HG03280 (cell line): Measurements from ENCODE around the gene GPC3.
"Not testable (repeated sequence)": the region's sequence is repeated elsewhere in the genome, so short reads cannot be mapped to it uniquely, and the experiment has no call there.

Experiments
- ATAC-seq: cut with Tn5 transposase; IDR thresholded peaks from one replicate; pipeline ENCODE4 v1.9.1; 2021; ENCODE audit warnings: mild to moderate bottlenecking, moderate library complexity; ENCODE audit not compliant: unreplicated experiment

The GPC3 gene

GRCh38 chrX:133792198-133792953 lies 193.0 kb downstream of the GPC3 start:
- peak; percentile 71 for ATAC-seq

DNA sequence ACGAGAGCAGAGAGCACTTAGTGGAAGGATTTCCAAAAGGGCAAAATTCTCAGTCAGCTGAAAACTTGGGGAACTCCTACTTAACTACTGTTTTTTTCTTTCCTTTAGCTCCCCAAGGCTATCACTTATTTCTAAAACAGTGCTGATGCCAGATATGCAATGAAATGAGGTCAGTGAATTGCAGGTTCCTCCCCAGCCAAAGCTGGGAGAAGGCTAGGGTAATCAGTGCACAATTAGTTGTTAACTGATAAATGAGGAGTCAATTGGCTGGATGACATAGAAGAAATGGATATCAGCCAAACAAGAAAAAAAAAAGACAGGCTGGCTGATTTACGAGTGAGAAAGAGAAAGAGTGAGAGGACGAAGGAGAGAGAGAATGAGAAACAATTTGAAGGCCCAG lies 195.6 kb downstream of the GPC3 start:
- ATAC-seq, result no peak

- no peak for ATAC-seq
Measured at GRCh38 chrX:133786382-133786781, 199.0 kb downstream of the GPC3 start.

DNA sequence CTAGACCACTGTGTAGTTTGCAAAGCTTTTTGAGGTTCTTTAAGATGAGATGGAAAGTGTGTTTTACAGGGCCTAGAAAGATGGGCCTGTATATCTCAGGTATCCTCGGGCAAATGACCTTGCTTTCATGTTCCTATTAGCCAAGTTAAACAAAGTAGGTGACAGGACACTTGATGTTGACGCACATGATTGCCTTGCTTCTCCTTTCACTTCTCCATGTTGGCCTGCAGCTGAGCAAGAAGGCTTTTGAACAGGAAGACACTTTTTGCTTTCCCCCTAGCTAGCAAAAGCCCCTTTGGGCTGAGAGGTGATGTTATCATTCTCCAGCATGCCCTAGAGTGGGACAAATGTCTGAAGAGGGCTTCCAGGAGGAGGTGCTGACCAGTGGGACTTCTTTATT lies 202.1 kb downstream of the GPC3 start:
- no peak for ATAC-seq

- ATAC-seq, result no peak
Measured at GRCh38 chrX:133781174-133781573, 204.2 kb downstream of the GPC3 start.

DNA sequence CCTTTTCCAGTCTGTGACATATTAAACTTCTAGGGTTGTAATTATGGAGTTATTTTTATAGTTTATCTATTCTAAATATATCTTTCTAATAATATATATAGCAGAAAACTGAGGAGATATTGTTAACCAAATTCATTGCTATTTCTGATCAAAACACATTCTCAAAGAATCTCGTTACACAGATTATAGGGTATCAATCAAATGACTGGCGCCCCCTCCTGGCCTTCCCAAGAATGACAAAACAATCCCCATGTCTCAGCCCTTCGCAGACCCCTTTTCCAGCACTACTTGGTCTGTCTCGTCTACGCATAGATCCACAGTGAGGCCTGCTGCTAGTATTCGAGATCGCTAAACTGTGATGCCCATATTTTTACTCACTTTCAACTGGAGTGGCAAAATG lies 209.3 kb downstream of the GPC3 start:
- no peak for ATAC-seq

- no peak for ATAC-seq
Measured at GRCh38 chrX:133774807-133775206, 210.6 kb downstream of the GPC3 start.

DNA sequence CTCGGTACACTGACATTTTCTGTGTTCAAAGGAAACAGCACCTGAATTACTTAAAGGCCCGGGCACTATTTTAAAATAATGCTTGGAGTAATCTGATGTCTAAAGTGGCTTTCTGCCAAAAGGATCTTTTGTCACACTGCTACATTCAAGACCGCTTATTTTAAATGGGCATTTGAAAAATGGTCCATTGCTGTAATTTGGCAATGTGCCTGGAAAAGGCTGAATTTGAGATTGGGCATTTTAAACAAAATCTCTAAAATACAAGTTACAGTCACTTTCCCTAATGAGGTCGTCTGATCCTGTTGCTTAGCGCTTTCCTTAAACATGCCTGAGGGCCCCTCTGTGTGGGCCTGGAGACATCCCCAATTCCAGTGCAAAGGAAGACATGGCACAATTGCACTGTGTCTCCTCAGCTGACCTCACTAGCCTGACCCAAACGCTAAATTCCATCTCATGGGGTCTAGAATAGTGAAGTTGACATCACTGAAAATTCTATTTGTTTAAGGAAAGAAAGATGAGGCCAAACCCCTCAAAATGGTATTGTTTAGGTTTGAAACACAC lies 214.2 kb downstream of the GPC3 start:
- ATAC-seq, result no peak

DNA sequence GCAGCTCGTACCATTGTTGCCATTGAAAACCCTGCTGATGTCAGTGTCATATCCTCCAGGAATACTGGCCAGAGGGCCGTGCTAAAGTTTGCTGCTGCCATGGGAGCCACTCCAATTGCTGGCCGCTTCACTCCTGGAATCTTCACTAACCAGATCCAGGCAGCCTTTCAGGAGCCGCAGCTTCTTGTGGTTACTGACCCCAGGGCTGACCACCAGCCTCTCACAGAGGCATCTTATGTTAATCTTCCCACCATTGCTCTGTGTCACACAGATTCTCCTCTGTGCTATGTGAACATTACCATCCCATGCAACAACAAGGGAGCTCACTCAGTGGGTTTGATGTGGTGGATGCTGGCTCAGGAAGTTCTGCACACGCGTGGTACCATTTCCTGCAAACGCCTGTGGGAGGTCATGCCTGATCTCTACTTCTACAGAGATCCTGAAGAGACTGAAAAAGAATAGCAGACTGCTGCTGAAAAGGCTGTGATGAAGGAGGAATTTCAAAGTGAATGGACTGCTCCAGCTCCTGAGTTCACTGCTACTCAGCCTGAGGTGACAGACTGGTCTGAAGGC lies 222.3 kb downstream of the GPC3 start:
- ATAC-seq, result not testable (repeated sequence)

DNA sequence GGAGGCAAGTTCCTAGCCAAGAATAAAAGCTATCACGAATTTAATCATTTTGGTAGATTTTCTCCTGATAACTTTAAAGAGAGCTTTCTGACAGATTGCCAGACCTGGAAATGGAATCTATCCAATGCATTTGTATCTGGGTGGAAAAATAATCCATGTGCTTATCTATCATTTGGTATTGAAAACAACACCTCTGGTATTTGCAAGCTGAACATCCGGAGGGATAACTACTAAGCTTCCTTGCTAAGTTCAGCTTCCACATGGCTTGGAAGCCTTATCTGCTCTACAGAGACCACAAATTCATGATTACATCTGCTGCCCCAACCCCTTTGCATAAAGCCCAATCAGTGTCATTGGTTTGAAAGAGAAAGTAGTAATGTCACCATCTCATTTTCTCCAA lies 230.7 kb downstream of the GPC3 start:
- ATAC-seq, result no peak

DNA sequence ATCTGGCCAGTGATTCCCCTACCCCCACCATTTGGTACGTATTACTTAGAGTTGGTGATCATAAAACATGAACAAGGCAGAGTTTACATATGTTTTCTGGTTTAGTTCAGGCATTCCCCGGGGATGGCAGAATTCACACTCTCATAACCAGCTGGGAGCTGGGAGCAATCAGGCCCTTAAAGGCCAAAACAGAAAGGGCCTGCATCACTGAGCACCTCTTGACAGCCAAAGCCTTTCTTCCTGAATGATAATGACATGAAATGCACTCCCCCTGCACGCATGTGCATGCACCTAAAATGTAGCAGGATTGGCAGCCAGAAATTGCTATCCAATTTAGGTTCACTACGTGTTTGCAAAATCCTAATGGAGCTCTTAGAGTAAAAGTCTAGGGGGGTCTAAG lies 235.4 kb downstream of the GPC3 start:
- no peak for ATAC-seq

DNA sequence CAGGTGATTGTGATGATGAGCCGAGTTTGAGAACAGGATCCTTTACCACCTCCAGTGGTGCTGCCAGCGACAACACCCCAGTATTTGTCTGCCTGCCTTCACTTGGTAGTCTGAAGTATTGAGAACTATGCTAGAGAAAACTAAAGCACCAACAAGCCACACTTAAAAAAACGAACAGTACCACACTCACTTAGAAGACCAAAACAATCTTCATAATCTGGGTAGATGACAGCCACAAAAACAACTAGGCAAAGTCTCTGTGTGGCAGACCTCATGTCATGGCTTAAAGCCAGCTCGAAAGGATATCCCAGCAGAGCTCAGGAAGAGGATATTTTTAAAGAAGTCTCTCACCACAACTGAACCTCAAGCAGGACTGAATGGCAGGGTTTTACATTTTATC lies 236.0 kb downstream of the GPC3 start:
- ATAC-seq, result no peak

DNA sequence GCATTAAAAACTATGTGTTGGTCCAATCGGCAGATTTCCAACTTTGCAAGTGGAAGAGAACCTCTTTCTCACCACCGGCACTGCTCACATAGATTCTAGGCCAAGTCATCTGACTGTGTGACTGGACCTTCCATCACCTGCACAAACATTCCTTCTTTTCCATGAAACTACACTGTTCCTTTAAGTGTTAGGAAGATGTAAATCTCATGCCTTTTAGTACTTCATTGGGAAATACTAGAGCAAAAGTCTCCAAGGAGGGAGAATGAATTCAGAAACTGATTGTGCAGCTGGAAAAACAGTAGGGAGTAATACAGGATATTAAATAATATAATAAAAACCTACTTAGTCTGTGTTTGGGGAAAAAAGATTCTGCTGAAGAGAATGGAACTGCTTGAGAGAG lies 238.2 kb downstream of the GPC3 start:
- no peak for ATAC-seq

GRCh38 chrX:133746593-133746992 lies 238.8 kb downstream of the GPC3 start:
- no peak for ATAC-seq

DNA sequence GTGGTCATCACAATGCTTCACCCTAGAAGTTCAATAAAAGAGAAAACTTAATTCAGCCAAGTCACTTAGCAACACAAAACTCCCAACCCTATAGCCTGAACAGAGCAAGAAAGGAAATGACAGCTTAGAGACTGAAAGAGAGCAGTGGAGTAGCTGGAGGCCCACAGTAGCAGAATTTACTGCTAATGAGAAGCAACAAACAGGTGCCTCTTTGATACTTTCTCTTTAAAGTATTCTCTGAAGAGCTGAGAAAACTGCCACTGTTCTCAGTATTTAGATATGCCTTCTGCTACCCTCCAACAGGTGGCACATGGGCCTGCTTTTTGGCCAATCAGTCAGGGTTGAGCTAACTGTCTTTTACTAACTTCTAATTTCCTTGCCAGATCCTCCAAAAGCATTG lies 240.0 kb downstream of the GPC3 start:
- peak; percentile 92 for ATAC-seq

GRCh38 chrX:133742602-133743305 lies 242.6 kb downstream of the GPC3 start:
- no peak for ATAC-seq

DNA sequence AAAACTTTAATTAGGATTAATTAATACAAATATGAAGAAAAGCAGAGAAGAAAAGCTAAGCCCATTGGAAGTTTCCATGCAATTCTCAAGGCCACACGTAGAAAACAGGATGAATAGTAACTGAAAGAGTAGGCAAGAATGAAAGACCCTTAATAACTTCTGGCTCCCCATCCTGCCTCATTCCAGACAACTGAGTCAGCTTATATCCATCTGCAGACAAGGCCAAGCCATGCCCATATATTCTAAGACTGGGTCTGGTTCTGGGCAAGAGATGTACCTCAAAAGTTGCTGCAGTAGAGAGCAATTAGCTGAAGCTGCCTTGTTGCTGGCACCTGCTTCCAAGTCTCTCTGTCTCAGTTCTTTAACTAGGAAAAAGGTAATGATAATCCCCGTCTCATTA lies 244.1 kb downstream of the GPC3 start:
- no peak for ATAC-seq

- ATAC-seq, result no peak
Measured at GRCh38 chrX:133726642-133727041, 258.8 kb downstream of the GPC3 start.

- no peak for ATAC-seq
Measured at GRCh38 chrX:133726211-133726630, 259.2 kb downstream of the GPC3 start.

GRCh38 chrX:133723930-133724329 lies 261.5 kb downstream of the GPC3 start:
- ATAC-seq, result no peak

DNA sequence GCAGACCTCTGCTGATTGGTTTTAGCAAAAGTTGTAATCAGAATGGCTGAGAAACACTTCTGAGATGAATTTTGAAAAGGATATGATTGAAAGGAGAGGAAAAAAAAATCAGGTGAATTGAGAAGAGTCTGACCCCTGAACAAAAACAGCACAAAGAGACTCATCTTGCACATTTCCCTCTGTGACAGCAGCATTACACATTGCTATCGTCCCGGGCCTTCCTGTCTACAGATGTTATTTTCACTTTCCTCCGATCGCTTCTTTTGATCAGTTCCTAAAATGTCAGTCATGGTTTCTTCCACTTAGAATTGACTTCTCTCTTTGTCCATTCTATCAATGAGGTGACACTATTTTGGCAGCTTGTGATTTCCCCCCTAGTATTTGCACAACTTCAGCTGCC lies 262.6 kb downstream of the GPC3 start:
- ATAC-seq, result no peak

DNA sequence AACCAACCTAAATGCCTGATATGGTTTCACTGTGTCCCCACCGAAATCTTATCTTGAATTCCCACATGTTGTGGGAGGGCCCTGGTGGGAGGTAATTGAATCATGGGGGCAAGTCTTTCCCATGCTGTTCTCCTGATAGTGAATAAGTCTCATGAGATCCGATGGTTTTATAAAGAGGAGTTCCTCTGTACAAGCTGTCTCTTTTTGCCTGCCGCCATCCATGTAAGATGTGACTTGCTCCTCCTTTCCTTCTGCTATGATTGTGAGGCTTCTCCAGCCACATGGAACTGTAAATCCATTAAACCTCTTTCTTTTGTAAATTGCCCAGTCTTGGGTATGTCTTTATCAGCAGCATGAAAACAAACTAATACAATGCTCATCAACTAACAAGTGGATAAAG lies 265.1 kb downstream of the GPC3 start:
- not testable (repeated sequence) for ATAC-seq
